Fibroblast of skin of right biceps (primary cell): ENCODE measurements around the gene TMEM143.
"Not testable (repeated sequence)": the region's sequence is repeated elsewhere in the genome, so short reads cannot be mapped to it uniquely, and the experiment has no call there.

Experiments used
- DNase-seq: peaks from one replicate; pipeline ENCODE4 v3.0.0-alpha.2; 2013

The TMEM143 gene

DNA sequence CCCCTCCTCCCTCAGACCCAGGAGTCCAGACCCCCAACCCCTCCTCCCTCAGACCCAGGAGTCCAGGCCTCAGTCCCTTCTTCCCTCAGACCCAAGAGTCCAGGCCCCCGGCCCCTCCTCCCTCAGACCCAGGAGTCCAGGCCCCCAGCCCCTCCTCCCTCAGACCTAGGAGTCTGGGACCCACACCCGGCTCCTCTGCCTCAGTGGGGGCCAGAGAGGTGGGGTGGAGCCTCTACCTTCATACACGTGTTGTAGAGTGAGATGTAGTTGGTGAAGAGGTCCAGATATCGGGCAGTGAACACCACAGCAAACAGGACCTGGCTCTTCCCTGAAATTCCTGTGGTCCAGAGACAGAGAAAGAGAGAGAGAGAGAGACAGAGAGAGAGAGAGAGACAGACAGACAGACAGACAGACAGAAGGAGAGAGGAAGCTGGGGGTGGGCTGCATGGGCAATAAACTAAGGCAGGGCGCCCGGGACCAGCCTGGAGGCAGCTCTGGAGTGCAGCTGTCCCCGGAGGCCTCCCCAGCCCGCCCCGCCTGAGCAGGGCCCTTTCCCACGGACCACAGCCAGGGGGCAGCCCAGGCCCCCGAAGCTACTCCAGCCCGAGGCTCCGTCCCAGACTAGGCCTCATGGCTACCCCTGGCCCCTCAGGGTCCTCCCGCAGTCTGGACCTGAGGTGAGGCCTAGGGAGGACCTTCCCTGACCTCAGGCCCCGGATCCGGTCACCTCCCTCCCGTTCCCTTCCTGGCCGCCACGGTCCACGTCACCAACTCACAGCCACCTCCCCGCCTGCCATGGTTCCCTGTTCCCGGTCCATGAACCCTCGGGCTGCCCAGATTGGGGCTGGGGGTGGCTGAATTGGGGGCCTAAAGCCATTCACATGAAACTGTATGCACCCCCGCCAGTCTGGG lies 26.7 kb upstream of the TMEM143 start:
- DNase-seq: peak; percentile 66

DNA sequence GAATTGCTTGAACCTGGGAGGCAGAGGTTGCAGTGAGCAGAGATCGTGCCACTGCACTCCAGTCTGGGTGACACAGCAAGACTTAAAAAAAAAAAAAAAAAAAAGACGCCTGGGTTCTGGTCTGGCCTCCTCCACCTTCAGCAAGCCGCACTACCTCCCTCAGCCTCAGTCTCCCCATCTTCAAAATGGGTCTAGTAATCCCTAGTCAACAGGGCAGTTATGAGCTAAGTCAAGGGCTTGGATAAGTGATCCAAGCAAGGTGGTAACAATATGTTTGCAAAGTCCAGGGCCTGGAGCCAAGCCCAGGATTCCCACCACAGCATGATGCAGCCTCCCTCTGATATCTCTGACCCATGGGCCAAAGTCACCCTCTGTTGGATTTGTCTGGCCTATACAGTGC lies 23.2 kb upstream of the TMEM143 start:
- no peak for DNase-seq

DNA sequence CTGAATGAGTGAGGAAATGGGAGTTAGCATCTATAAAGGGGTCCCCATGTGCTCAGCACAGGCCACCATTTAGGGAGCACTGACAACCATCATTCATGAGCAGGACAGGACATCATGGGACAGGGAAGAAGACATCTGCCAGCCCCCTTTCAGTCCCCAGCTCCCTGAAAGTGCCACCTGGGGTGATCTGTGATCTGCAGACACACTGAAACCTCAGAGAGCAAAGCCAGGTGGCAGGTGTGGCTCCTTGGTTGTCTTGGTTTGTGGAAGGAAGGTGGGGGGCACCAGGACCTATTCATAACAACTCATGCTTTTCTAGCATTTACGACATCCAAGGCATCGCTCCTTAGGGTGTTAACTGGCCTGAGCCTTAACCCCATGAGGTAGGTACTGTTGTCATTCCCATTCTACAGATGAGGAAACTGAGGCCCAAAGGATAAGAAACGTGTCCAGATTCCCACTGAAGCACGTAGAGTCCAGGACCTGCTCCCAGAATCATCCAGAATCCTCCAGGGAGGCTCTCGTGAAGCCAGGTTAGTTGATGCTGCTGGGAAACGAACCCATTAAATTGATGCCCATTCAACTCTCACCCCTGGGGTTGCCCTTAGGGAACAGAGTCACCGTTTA lies 21.8 kb upstream of the TMEM143 start:
- no peak for DNase-seq

DNA sequence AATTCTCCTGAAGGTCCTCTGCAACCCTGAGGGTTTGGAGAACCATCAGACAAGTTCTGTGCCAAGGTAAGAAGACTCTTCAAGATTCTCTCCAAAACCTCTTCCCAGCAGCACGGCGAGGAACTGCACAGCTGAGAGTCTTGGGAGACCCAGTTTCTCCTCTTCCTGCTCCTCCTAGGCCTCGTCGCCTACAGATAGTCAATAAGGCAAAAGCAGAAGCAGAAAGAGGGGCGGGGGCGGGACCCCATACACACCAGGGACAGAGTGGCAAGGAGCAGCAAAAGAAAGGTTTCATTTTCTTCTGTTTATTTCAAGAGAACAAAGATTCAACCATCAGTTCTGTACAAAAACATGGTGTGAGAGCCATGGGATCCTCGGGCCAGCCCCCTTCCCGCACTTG lies 18.5 kb upstream of the TMEM143 start:
- no peak for DNase-seq

DNA sequence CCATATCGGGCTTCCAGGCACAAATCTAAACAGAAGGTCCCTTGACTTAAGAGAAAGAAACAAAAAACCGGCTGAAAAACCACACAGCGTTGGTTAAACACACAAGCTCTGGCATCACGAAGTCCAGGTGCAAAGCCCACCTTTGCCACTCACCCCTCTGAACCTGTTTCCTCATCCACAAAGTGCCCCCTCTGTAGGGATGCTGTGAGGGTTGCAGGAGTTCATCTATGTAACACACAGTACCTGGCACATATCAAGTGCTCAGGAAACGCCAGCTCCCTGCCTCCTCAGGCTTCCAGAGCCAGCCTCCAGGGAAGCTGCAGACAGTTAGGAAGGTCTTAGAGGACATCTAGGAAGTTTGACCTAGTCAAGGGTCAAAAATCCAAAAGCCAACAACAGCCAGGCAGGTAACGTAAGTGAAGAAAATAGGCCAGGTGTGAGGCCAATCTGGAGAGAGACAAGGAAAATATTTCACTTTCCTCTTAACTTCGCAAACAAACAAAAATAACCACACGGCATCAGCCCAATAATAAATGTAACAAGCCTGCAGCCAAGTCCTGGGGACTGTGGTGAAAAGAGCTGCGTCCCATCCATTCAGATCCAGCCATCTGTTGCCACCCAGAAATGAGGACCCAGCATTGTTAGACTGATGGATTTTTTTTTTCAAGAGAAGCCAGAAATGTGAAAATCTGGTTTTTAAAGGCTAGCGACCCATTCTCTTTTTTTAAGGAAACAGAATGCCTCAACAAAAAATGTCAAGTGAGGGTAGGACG lies 17.6 kb upstream of the TMEM143 start:
- no peak for DNase-seq

DNA sequence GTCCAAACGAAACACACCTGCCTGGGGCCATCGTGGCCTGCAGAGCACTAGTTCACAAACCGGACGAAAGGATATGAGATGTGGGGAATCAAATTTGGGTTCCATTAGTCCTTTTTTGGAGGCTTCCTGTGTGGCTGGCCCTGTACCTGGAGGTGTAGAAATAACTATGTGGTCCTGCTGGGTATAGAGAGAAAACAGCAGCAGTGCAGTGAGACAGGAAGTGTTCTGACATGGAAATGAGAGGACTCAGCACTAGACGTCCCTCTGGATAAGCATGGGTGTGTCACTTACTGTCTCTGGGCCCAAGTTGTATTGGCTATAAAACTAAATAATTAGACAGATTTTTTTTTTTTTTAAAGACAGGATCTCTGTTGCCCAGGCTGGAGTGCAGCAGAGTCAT lies 15.3 kb upstream of the TMEM143 start:
- DNase-seq: no peak

DNA sequence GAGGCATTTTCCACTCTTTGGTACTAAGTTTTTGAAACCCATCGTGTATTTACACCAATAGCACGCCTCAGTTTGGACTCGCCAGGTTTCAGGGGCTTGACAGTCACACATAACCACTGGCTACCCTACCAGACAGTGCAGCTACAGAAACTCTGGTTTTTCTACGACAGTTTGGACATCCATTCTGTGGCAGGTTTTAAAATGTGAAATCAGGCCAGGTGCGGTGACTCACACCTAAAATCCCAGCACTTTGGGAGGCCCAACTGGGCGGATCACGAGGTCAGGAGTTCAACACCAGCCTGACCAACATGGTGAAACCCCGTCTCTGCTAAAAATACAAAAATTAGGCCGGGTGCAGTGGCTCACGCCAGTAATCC lies 14.4 kb upstream of the TMEM143 start:
- DNase-seq: no peak

DNA sequence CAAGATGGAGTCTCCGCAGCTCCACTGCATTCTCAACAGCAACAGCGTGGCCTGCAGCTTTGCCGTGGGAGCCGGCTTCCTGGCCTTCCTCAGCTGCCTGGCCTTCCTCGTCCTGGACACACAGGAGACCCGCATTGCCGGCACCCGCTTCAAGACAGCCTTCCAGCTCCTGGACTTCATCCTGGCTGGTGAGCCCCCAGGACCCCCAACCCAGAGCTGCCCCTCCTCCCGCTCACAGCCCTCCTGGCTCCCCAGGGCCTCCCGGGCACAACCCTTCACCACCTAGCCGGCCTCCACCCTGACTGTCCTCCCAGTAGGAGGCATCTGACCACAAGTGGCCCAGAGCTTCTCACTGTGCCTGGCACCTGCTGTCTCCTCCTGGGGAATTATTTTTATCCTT lies 9.8 kb upstream of the TMEM143 start:
- DNase-seq: no peak

DNA sequence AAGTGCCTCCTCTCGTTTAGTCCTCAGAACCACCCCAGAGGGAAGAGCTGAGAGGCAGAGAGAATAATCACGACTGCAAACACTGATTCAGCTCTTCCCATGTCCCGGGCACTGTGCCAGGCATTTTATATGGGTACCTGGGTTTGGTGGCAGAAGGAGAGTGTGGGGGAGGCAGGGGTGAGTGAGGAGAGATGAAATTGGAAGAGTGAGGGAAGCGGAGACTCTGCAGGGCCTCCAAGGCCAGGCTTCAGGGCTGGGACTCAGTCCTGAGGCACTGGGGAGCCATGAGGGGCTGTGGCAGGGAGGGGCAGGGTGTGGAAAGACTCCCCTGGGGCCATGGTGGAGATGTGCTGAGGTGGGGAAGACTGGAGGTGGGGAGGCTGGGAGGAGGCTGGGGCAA lies 9.2 kb upstream of the TMEM143 start:
- no peak for DNase-seq

DNA sequence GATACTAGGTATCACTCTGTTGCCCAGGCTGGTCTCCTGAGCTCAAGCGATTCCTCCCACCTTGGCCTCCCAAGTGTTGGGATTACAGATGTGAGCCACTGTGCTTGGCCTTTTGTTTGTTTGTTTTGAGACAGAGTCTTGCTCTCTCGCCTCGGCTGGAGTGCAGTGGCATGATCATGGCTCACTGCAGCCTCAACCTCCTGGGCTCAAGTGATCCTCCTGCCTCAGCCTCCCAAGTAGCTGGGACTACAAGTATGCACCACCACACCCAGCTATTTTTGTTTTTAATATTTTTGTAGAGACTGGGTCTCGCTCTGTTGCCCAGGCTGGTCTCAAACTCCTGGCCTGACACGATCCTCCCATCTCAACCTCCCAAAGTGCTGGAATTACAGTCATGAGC lies 8.0 kb upstream of the TMEM143 start:
- DNase-seq: not testable (repeated sequence)

DNA sequence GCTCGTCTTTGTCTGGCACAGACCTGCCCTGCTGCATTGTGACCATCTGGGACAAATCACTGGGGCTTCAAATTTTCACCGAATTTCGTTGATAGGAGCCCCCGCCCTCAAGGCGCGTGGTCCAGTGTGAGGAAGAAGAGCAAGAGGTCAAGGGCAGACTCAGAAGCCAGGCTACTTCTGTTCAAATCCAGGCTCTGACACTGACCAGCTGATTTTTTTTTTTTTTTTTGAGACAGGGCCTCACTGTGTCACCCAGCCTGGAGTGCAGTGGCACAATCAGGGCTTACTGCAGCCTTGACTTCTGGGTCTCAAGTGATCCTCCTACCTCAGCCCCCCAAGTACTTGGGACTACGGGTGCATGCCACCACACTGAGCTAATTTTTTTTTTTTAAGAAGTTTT lies 7.6 kb upstream of the TMEM143 start:
- DNase-seq: no peak

DNA sequence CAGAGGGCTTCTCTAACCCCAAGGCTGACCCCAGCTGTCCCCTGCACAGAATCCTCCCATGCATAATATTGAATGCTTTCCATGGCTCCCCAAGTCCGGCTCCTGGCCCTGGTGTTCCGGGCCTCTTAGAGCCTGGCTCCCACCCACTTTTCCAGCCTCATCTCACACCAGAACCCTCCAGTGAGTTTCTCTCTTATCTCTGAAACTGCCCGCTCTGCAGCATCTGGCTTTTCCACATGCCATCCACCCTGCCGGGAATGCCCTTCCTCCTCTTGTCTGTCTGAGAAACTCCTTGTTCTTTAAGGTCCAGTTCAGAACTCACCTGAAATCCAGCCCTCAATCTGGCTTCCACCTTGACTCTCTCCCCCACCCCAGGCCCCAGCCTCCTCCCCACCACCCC lies 7.2 kb upstream of the TMEM143 start:
- DNase-seq: no peak

DNA sequence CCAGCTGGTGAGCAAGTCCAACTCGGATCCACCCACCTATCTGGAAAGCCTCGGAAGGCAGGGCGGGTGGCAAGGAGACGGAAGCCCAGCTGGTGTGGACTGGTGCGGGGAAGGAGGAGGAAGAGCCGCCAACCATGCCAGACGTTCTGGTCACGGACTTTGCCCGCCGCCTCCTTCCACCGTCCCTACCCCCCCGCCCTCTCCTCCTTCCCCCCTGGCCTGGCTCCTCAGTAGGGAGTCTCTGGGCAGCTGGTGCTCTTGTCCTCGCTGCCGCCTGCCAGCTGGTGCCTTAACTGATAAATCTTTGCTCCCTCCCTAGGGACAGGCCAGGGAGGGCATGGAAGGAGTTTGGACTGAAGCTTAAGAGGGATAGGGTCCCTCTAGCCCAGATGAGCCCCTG lies 5.2 kb upstream of the TMEM143 start:
- DNase-seq: no peak

DNA sequence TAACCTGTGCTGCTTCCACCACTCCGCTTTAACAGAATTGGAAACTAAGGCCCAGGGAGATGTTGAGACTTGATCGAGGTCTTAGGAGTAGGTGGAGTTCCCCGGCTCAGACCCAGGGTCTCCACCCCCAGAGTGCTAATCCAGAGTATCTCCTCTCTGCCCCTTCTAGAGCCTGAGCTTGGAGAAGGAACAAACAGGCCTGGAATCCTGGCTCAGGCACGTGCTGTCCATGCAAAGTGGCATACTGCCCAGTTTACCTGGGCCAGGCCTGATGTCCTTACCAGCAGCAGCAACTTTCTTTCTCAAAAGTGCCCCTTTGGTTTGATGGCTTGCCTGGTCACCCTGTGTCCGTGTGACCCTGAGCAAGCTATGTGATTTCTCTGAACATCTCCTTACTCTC lies 4.1 kb upstream of the TMEM143 start:
- DNase-seq: no peak

DNA sequence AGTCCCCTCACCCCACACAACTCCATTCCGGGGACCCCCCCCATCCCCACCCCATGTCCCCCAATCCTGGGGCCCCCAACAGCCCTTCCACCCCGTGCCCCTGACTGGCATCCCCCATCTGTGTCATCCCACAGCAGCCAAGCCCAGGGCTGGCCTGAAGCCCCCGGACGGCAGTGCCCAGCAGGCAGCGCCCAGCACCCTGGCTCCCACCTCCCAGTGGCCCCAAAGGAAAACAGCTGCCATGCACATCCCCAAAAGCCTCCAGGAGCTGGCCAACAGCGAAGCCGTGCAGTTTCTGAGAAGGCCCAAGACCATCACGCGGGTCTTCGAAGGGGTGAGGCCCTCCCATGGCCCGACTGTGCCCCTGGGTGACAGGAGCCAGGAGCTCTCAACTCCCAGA lies 1.9 kb upstream of the TMEM143 start:
- no peak for DNase-seq

DNA sequence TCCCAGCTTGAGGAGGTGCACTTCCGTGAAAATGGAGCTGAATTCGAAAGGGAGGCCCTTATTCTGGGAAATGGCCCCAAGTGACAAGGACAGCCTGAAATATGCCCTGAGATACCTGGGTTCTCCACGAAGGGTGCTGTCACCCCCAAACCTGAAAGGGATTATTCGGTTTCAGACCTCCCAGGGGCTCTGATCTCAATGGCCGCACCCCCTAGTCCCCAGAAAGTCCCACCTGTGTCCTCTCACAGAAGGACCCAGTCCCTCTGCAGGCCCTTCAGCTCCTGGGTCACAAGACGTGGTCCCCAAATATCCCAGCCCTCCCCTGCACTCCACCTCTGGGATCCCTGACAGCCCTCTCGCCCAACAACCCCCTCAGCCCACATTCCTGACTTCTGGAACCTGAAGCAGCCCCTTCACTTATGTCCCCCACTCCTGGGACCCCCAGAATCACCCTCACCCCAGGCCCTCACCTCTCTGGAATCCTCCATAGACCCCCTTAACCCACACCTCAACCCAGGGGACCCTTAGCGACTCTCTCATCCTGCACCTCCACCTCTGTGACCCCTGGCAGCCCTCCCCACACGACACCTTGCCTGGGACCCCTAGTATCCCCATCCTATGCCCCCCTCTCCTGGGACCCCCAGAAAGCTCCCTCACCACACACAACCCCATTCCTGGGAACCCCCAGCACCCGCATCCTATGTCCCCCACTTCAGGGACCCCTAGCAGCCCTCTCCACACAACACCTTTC lies 1.0 kb upstream of the TMEM143 start:
- DNase-seq: no peak

DNA sequence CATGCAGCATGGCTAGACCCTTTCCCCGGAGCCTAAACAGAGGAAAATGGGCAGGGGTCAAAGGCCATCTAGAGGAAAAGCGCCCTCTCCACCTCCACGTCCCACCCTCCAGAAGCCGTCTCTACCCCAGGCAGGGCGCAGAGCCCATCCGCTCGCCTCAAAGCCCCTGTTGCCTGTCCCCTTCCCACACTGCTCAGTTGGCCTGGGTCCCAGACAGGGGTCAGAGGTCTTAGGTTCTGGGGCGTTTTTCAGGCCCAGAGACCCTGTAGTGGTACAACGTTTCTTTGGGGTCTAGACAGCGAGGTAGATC lies 285 bp downstream of the TMEM143 start:
- no peak for DNase-seq

DNA sequence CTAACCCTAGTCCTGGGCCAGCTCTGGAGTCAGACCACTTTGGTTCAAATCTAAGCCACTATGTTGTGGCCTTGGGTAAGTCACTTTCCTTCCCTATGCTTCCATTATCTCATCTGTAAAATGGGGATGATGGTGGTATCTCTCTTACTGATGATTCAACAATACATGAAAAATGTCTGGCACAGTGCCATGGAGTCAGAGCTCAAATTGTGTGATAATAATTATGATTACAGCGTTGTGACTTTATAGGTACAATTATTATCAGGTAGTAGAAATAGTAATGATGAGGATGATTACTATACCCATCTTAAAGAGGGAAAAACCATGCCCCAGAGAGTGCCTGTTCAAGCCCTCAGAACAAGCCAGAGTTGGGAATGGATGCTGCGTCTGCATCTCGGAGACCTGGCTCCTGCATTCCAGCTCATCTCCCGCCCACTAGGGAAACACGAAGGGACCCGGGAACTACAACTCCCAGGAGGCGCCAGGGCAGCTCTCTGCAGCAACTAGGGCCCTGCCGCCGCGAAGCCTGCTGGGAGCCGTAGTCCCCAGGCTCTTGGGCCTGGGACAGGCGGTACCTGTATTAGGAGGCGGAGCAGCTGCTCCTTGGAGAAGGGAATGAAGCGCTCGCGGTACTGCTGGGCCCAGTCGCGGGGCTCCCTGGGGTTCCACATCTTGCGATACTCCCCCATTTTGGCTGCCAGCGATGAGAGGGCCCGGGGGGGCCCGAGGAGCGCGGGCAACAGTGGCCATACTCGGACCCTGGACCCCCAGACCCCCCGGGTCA lies 832 bp downstream of the TMEM143 start:
- DNase-seq: peak; percentile 95

DNA sequence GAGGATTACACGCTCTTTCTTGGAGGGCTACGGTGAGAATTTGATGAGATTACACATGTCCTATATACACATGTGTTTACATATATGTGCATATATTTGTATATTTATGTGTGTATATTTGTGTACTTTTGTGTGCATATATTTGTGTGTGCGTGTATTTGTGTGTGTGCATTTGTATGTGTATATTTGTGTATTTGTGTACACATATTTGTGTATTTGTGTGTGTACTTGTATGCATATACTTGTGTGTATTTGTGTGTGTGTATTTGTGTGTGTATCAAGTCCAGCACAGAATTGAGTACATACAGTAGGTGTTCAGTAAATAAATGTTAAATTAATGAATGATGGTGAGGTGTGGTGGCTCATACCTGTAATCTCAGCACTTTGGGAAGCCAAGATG lies 1.8 kb downstream of the TMEM143 start:
- DNase-seq: no peak

DNA sequence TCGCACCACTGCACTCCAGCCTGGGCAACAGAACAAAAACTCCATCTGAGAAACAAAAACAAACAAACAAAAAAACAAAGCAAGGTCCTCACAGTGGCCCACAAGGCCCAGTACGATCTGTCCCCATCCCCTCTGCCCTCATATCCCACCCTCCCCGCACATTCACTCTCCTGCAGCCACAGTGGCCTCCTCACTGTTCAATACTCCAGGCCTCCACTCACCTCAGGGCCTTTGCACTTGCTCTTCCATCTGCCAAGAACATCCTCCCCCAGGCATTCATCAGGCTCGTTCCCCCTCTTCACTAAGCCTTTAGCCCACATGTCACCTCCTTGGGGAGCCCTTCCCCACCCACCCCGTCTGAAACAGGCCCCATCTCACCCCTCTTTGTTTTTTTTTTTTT lies 4.6 kb downstream of the TMEM143 start:
- DNase-seq: no peak

DNA sequence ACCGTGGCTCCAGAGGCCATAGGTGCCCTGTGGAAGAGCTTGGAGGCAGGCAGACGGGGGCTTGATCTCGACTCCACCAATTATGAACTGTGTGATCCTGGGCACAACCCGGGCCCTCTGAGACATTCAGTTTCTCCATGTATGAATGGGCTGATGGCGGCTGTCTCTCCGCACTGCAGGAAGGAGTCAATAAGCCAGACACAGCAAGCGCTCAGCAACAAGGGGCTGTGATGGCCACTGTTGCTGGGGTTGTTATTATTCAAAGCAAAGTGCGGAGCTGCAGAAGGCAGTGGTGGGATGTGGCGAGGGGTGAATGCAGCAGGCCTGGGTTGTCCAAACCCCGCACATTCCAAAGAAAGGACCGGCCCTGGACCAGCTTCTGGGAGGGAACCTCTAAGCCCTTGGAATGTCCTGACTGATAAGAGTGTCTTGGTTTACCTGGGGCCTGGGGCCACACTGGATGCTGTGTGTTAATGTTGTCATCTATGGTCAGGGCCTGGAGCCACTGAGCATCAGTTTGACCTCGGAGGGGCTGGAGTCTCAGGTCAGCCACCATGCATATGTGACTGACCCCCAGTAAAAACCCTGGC lies 8.3 kb downstream of the TMEM143 start:
- DNase-seq: no peak

DNA sequence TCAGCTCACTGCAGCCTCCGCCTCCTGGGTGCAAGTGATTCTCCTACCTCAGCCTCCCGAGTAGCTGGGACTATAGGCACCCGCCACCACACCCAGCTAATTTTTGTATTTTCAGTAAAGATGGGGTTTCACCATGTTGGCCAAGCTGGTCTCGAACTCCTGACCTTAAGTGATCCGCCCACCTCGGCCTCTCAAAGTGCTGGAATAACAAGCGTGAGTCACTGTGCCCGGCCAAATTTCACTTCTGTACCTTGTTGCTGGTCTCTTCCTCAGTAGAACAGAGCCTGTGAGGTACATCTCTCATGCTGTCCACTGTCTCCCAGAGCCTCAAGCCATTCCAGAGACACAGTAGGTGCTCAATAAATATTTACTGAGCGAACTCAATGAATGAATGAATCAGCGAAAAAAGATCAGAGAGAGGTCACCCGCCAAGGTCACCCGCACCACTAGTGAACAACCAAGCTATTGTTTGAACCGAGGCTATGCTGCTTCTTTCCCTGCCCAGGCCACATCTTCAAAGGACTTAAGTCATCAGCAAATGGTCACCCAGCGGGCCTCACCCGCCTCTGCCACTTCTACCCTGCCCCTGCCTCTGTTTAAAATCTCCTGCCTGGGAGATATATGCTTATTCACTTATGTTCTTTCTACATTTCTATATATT lies 9.3 kb downstream of the TMEM143 start:
- no peak for DNase-seq
